ENCODE data around the gene DUT. TPM values are rescaled to one million over a fixed set of nuclear protein-coding genes. Genes with fewer than 3 reads are reported as not detected.

Gene DUT
- total and polyA plus RNA-seq, 5 donors = 71.0 to 92.1 (median 84.1) TPM

DNA sequence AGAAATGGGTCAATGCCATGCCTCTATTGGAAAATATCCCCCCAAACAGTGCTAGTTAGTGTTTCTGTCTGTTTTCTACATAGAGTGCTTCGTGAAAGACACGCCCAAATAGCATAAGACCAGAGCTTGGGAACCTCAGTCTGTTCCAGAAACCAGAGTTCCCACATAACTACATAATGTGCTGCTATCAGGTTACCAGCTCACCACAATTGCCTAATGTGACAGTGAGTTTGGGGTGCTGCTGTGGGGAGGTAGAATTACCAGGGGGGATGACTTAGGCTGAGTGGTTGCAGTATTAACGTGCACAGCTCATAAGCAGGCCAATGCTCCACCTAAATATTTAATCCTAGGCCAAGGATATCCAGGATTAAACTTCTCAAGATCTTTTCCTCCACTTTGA lies 39.2 kb downstream of the DUT start:
- DNase-seq (no peak), ATAC-seq (no peak)
- no peak overlapping the region for H3K27ac ChIP-seq (ENCODE audit: low read length)
- WGBS = 88% methylated on average over 3 of the region's 3 CpGs
- H3K4me1 ChIP-seq (ENCODE audit: control insufficient read depth, insufficient read depth, low read length) = no peaks in the 10 kb centered on the region
- intact Hi-C loops (cut with DNase I) = no loop called here
- no peak overlapping the region for H3K4me3 ChIP-seq (ENCODE audit: low read length)
- no peaks in the 10 kb centered on the region for H3K9me3 ChIP-seq (ENCODE audit: control insufficient read depth, low read length)
- no peaks in the 10 kb centered on the region for H3K27me3 ChIP-seq (ENCODE audit: control insufficient read depth, insufficient read depth)

DNA sequence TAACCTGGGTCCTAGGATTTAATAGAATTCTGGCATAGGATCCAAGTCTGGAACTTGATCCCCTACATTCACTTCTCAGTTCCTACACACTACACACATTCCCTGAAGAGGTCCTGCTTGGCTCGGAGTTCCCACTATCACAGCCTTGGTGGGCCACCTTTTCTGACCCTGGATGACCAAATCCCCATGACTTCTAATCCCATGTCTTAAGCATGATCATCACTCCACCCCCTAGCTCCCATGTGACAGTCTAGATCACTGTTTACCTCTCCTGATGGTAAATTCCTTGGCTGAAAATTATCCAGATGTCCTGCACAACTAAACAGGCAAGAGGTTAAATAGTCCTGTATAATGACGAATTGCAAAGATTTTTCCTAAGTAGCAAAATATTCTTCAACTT lies 40.3 kb downstream of the DUT start:
- no peak for ATAC-seq
- Histone ChIP-seq H3K27ac (ENCODE audit: low read length) (no peak overlapping the region), H3K9me3 (ENCODE audit: control insufficient read depth, low read length) (no peaks in the 10 kb centered on the region), H3K4me3 (ENCODE audit: low read length) (no peak overlapping the region), H3K27me3 (ENCODE audit: control insufficient read depth, insufficient read depth) (no peaks in the 10 kb centered on the region), H3K4me1 (ENCODE audit: control insufficient read depth, insufficient read depth, low read length) (no peaks in the 10 kb centered on the region)
- DNase-seq = no peak
- 65% methylated on average over 2 of the region's 2 CpGs for WGBS
- intact Hi-C loops (cut with DNase I) = no loop called here

DNA sequence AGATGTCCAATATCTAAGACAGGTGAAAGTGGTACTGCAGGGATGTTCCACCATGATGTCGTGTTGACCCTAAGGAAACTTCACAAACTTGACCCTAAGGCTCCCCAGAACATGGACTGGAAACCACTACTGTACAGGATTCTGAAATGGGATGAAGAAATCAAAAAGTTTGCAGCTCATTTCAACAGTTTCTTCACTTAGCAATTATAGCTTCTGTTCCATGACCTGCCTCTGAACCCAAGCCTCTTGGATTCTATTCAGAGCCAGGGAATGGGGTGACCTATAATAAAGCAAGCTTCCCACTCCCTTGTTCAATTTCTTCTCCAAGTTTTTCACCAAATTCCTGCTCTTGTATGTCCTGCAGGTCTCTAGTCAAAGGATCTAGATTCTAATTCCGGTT lies 40.7 kb downstream of the DUT start:
- Histone ChIP-seq H3K4me3 (ENCODE audit: low read length) (no peak overlapping the region), H3K27ac (ENCODE audit: low read length) (no peak overlapping the region), H3K27me3 (ENCODE audit: control insufficient read depth, insufficient read depth) (no peaks in the 10 kb centered on the region), H3K4me1 (ENCODE audit: control insufficient read depth, insufficient read depth, low read length) (no peaks in the 10 kb centered on the region), H3K9me3 (ENCODE audit: control insufficient read depth, low read length) (no peaks in the 10 kb centered on the region)
- intact Hi-C loops (cut with DNase I) = no loop called here
- WGBS = 65% methylated on average over 2 of the region's 2 CpGs
- DNase-seq = no peak
- ATAC-seq = no peak

DNA sequence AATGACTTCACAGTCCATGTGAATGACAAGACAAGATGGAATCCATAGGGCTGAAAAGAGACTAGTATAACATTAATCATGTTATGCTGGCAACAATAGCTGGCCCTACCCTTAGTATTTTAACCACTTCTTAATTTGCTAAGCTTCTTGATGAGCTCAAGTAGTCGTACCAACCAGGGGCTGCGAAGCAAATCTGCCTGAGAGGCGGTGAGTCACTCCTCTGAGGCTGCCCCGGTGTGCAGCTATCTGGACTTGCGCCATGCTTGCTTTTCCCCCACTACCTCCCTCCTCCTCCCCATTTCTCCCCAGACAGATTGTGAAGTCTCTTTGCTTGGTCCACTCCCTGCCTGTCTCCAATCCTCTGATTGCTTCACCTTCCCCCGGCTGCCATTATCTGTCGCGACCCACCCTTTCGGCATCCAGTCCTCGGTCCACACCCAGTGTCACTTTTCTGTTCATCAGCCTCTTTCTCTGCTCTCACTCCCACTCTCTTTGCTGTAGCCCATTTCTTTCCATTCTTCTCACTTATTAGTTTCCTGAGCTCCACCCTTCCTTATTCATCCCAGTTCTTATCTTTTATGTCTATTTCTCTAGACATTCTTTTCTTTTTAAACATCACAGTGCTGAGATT lies 42.7 kb downstream of the DUT start:
- peak; percentile 54 to 61 (median 55) for DNase-seq
- WGBS = 56% methylated on average over 10 of the region's 10 CpGs
- Histone ChIP-seq H3K4me3 (ENCODE audit: low read length) (no peak overlapping the region), H3K27ac (ENCODE audit: low read length) (no peak overlapping the region), H3K27me3 (ENCODE audit: control insufficient read depth, insufficient read depth) (no peaks in the 10 kb centered on the region), H3K9me3 (ENCODE audit: control insufficient read depth, low read length) (no peaks in the 10 kb centered on the region), H3K4me1 (ENCODE audit: control insufficient read depth, insufficient read depth, low read length) (no peaks in the 10 kb centered on the region)
- intact Hi-C loops (cut with DNase I) = no loop called here
- ATAC-seq = peak; percentile 64 to 84

DNA sequence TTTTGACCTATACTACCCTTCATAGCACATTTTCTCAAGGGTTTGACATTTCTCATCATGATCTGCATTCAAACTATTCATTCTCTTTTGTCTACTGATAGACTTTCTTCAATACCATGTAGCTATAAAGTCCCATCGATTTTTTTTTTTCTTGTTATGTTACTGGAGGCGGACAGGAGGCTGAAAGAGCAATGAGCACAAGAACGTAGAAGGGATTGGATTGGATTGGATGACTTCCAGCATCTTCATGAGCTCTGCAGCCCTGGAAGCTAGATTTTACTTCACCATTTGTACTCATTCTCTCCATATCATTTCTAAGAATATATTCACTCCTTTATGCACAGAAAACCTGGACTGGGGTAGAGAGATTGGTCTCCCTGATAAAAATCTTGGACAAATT lies 43.2 kb downstream of the DUT start:
- ATAC-seq (no peak), DNase-seq (no peak)
- no peak overlapping the region for H3K27ac ChIP-seq (ENCODE audit: low read length)
- WGBS = 54% methylated on average over 3 of the region's 3 CpGs
- H3K27me3 ChIP-seq (ENCODE audit: control insufficient read depth, insufficient read depth) = no peaks in the 10 kb centered on the region
- no peak overlapping the region for H3K4me3 ChIP-seq (ENCODE audit: low read length)
- intact Hi-C loops (cut with DNase I) = no loop called here
- no peaks in the 10 kb centered on the region for H3K9me3 ChIP-seq (ENCODE audit: control insufficient read depth, low read length)
- H3K4me1 ChIP-seq (ENCODE audit: control insufficient read depth, insufficient read depth, low read length) = no peaks in the 10 kb centered on the region

DNA sequence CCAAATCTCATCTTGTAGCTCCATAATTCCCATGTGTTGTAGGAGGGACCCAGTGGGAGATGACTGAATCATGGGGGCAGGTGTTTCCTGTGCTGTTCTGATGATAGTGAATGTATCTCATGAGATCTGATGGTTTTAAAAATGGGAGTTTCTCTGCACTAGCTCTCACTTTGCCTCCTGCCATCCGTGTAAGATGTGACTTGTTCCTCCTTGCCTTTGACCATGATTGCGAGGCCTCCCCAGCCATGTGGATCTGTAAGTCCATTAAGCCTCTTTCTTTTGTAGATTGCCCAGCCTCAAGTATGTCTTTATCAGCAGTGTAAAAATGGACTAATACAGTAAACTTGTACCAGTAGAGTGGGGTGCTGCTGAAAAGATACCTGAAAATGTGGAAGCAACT lies 44.5 kb downstream of the DUT start:
- H3K9me3 ChIP-seq (ENCODE audit: control insufficient read depth, low read length) = no peaks in the 10 kb centered on the region
- no peaks in the 10 kb centered on the region for H3K4me1 ChIP-seq (ENCODE audit: control insufficient read depth, insufficient read depth, low read length)
- no peaks in the 10 kb centered on the region for H3K27me3 ChIP-seq (ENCODE audit: control insufficient read depth, insufficient read depth)
- DNase-seq (no peak), ATAC-seq (no peak)
- no peak overlapping the region for H3K4me3 ChIP-seq (ENCODE audit: low read length)
- intact Hi-C loops (cut with DNase I) = no loop called here
- no peak overlapping the region for H3K27ac ChIP-seq (ENCODE audit: low read length)
- WGBS = 93% methylated on average over 2 of the region's 2 CpGs

DNA sequence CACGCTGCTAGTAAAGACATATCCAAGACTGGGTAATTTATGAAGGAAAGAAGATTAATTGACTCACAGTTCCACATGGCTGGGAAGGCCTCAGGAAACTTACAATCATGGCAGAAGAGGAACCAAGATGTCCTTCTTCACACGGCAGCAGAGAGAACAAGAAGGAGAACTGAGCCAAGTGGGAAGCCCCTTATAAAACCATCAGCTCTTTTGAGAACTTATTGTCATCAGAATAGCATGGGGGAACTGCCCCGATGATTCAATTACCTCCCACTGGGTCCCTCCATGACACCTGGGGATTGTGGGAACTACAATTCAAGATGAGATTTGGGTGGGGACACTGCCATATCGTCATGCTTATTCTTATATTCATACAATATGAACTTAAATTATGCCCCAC lies 49.0 kb downstream of the DUT start:
- H3K27ac ChIP-seq (ENCODE audit: low read length) = no peak overlapping the region
- DNase-seq (no peak), ATAC-seq (no peak)
- no peaks in the 10 kb centered on the region for H3K9me3 ChIP-seq (ENCODE audit: control insufficient read depth, low read length)
- no peak overlapping the region for H3K4me3 ChIP-seq (ENCODE audit: low read length)
- no peaks in the 10 kb centered on the region for H3K27me3 ChIP-seq (ENCODE audit: control insufficient read depth, insufficient read depth)
- intact Hi-C loops (cut with DNase I) = no loop called here
- no peaks in the 10 kb centered on the region for H3K4me1 ChIP-seq (ENCODE audit: control insufficient read depth, insufficient read depth, low read length)
- 89% methylated on average over 4 of the region's 4 CpGs for WGBS

DNA sequence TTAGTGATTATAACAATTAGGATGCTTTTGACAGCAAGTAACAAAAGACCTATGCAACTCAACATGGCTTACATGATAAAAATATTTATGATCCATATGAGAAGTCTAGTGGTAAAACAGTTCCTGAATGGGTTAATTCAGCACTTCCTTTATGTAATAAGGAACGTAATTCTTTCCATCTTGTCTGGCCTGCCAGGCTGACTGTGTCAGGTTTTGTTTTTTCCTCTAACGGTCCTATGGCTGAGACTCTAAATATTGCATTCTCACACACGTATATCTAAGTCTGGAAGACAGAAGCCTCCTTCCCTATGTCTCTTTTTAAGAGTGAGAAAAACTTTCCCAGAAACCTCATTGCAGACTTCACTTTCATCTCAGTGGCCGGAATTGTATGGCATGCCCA lies 50.6 kb downstream of the DUT start:
- intact Hi-C loops (cut with DNase I) = no loop called here
- no peaks in the 10 kb centered on the region for H3K27me3 ChIP-seq (ENCODE audit: control insufficient read depth, insufficient read depth)
- H3K9me3 ChIP-seq (ENCODE audit: control insufficient read depth, low read length) = no peaks in the 10 kb centered on the region
- WGBS = 63% methylated on average over 4 of the region's 4 CpGs
- no peaks in the 10 kb centered on the region for H3K4me1 ChIP-seq (ENCODE audit: control insufficient read depth, insufficient read depth, low read length)
- no peak overlapping the region for H3K27ac ChIP-seq (ENCODE audit: low read length)
- DNase-seq (no peak), ATAC-seq (no peak)
- H3K4me3 ChIP-seq (ENCODE audit: low read length) = no peak overlapping the region

DNA sequence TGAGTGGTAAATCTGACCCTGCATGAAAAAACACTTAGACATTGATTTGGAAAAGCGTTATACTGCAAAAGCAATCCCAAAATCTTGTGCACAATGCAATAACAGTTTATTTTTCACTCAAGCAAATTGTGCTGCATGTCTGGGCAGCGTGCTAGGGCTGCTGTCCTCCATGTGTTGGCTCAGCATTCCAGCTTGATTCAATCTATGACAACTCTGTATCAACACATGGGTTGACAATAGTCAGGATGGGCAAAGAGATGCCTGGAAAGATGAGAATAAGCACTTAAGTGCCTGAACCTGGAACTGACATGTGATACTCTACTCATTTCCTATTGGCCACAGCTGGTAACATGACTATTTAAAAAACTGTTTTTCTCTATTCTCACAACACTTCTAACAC lies 51.8 kb downstream of the DUT start:
- H3K27me3 ChIP-seq (ENCODE audit: control insufficient read depth, insufficient read depth) = no peaks in the 10 kb centered on the region
- H3K27ac ChIP-seq (ENCODE audit: low read length) = no peak overlapping the region
- WGBS = over 99% methylated on average over 2 of the region's 2 CpGs
- intact Hi-C loops (cut with DNase I) = no loop called here
- H3K4me3 ChIP-seq (ENCODE audit: low read length) = no peak overlapping the region
- H3K4me1 ChIP-seq (ENCODE audit: control insufficient read depth, insufficient read depth, low read length) = no peaks in the 10 kb centered on the region
- ATAC-seq = no peak
- no peak for DNase-seq
- no peaks in the 10 kb centered on the region for H3K9me3 ChIP-seq (ENCODE audit: control insufficient read depth, low read length)

DNA sequence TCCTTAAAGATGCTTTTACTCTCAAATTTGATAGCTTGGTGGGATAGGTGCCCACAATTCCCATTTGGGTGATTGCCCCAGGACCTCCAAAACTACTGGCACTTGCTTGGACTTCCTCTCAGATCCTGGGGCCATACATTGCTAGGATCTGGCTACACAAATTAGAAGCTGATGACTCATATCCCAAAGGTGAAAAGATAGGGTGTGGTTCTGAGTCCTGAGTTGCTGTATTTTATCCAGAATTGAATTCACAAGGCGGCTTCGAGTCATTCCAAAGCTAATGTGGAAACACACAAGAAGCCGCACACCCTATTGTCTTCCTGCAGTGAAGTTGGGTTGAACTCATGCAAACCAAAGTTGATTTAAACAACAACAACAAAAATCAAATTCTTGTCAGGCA lies 53.4 kb downstream of the DUT start:
- ATAC-seq (no peak), DNase-seq (no peak)
- no peaks in the 10 kb centered on the region for H3K9me3 ChIP-seq (ENCODE audit: control insufficient read depth, low read length)
- peaks cover 2% of the 10 kb centered on the region for H3K4me1 ChIP-seq (ENCODE audit: control insufficient read depth, insufficient read depth, low read length)
- intact Hi-C loops (cut with DNase I) = no loop called here
- WGBS = 83% methylated on average over 3 of the region's 3 CpGs
- H3K27me3 ChIP-seq (ENCODE audit: control insufficient read depth, insufficient read depth) = no peaks in the 10 kb centered on the region
- H3K27ac ChIP-seq (ENCODE audit: low read length) = no peak overlapping the region
- no peak overlapping the region for H3K4me3 ChIP-seq (ENCODE audit: low read length)

DNA sequence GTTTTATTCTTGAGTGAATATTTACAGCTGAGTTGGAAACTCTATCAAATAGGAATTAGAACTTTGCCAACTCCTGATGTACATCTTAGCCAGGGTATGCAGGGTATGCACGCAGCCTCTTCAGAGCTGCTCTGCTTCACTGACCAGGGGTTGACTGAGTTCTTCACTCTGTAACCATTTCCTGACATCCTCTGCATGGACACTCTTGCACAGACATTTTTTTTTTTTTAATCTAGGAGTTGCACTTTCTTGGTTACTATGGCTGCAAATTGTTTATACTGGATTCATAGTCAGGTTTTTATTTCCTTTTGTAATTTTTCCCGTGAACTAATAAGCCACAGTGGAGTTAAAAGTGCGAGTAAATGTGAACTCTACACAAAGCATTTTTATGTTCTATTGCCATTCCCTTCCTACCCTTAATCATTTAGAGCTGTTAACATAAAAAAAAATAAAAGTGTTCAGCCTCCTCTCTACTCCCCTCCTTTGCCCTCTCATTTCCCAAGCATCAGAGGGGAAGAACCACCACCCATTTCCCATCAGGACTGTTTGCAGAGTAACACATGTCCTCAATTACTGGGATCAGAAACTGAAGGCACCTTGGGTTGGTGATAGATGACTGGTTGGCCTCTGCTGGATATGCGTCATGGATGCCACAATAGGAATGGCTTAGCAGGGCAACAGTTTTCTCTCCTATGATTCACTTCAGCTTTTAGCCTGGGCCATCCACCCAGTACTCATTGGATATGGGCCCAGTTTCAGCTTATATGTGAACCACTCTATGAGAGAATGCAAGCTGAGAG lies 54.0 kb downstream of the DUT start:
- Histone ChIP-seq H3K27me3 (ENCODE audit: control insufficient read depth, insufficient read depth) (no peaks in the 10 kb centered on the region), H3K4me3 (ENCODE audit: low read length) (no peak overlapping the region), H3K9me3 (ENCODE audit: control insufficient read depth, low read length) (no peaks in the 10 kb centered on the region), H3K4me1 (ENCODE audit: control insufficient read depth, insufficient read depth, low read length) (peaks cover 2% of the 10 kb centered on the region), H3K27ac (ENCODE audit: low read length) (no peak overlapping the region)
- ATAC-seq (peak in 1 of 2 donors; percentile 68), DNase-seq (no peak)
- intact Hi-C loops (cut with DNase I) = no loop called here
- 57% methylated on average over 4 of the region's 4 CpGs for WGBS
